ENCODE measurements around the gene ITGA8.

GRCh38 chr10:15588151-15588550 lies 131.6 kb downstream of the ITGA8 start:
- TF ChIP-seq CTCF (IDR thresholded peaks at IDR 0.05 in 2 of 3, conservative IDR thresholded peaks at IDR 0.05 in 1 of 3; ENCODE audit: borderline replicate concordance in 1 of 3, insufficient read depth in 1 of 3, low read depth in 2 of 3, low read length in 2 of 3) (no peak), REST (IDR thresholded peaks at IDR 0.05; ENCODE audit: low read depth) (no peak), SIN3A (IDR thresholded peaks at IDR 0.05; ENCODE audit: low read depth) (no peak), ZNF274 (IDR thresholded peaks at IDR 0.05; ENCODE audit: low read depth, low read length) (no peak), POLR2A (IDR thresholded peaks at IDR 0.05; ENCODE audit: borderline replicate concordance, extremely low read depth, insufficient read depth, insufficient read length) (no peak)
